ENCODE results near the gene DMD. TPM values are rescaled to one million over a fixed set of nuclear protein-coding genes. Genes with fewer than 3 reads are reported as not detected.

The DMD gene
- total and polyA plus RNA-seq, 2 of the 13 experiments (the other 11 are each of a cell fraction or from before 2014, with no cell fraction given) = 17.6 to 25.9 TPM

DNA sequence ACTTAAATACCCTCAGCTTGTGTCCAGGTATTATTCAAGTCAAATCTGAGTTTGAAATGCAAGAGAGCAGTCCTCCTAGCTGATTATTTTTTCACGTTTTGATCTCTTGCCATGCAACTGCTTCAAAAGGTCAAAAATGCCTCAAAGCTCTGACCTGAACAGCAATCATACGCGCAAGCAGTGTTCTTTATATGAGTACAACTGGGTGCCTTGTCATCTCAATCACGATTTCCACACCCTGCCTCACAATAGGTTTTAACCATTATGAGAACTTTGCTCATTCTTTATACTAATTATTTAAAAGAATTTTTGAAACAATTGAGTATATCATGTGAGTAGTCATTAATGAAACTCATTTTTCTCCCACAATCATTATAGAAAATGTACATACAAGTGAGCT lies 649.1 kb downstream of the DMD start:
- CTCF ChIA-PET (ENCODE audit: low intra/inter-chr PET ratio, low total read pairs) = no interaction called here
- no peak for FAIRE-seq

GRCh38 chrX:32545101-32545500 lies 666.2 kb downstream of the DMD start:
- H2AFZ ChIP-seq (ENCODE audit: low read length) = no peak overlapping the region
- H3K4me1 ChIP-seq (ENCODE audit: insufficient read depth, low read length) = no peaks in the 10 kb centered on the region
- H3K4me3 ChIP-seq (replicated peaks in 1 of 3; ENCODE audit: insufficient read depth in 1 of 3, low read depth in 2 of 3, low read length in 3 of 3) = no peak overlapping the region
- no peak overlapping the region for H3K27ac ChIP-seq (ENCODE audit: extremely low read length, insufficient read depth, low read length)
- ChIA-PET POLR2A (no interaction called here), CTCF (ENCODE audit: low intra/inter-chr PET ratio, low total read pairs) (no interaction called here)
- no peaks in the 10 kb centered on the region for H3K79me2 ChIP-seq (ENCODE audit: insufficient read depth, low read length)
- H3K9ac ChIP-seq (ENCODE audit: insufficient read depth, low read depth, low read length) = no peak overlapping the region
- no TSS peak for BruUV-seq (replicated peaks)
- 10% methylated on average over 1 of the region's 1 CpG for WGBS (ENCODE audit: low lambda C conversion rate)
- H4K20me1 ChIP-seq (ENCODE audit: insufficient read depth, low read length) = no peaks in the 10 kb centered on the region
- TF ChIP-seq ZNF878 (CRISPR knock-in tag; IDR thresholded peaks at IDR 0.05) (no peak), ATF7-NPFF (CRISPR knock-in tag; IDR thresholded peaks at IDR 0.05; ENCODE audit: low read depth) (no peak), SMARCE1 (IDR thresholded peaks at IDR 0.05; ENCODE audit: borderline replicate concordance) (no peak), ZNF772 (CRISPR knock-in tag; IDR thresholded peaks at IDR 0.05) (no peak), FUBP1 (CRISPR knock-in tag; IDR thresholded peaks at IDR 0.05; ENCODE audit: borderline replicate concordance) (no peak), ZNF549 (CRISPR knock-in tag; IDR thresholded peaks at IDR 0.05) (no peak), CHD4 (IDR thresholded peaks at IDR 0.05; ENCODE audit: borderline replicate concordance, low read length) (no peak), RBAK (CRISPR knock-in tag; IDR thresholded peaks at IDR 0.05) (no peak)
- TF ChIP-seq, protein P1, sequence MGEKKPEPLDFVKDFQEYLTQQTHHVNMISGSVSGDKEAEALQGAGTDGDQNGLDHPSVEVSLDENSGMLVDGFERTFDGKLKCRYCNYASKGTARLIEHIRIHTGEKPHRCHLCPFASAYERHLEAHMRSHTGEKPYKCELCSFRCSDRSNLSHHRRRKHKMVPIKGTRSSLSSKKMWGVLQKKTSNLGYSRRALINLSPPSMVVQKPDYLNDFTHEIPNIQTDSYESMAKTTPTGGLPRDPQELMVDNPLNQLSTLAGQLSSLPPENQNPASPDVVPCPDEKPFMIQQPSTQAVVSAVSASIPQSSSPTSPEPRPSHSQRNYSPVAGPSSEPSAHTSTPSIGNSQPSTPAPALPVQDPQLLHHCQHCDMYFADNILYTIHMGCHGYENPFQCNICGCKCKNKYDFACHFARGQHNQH (CRISPR knock-in tag; IDR thresholded peaks at IDR 0.05) = no peak
- H3K36me3 ChIP-seq (replicated peaks in 1 of 2; ENCODE audit: control insufficient read depth in 1 of 2, insufficient read depth in 2 of 2, low read length in 2 of 2) = no peaks in the 10 kb centered on the region
- FAIRE-seq (no peak), DNase-seq (ENCODE audit: low spot score) (no peak), ATAC-seq (no peak)
- intact Hi-C loops (cut with micrococcal nuclease; ENCODE audit: unreplicated experiment) = no loop called here
- no peaks in the 10 kb centered on the region for H3K27me3 ChIP-seq (ENCODE audit: control insufficient read depth in 1 of 2, insufficient read depth in 2 of 2, low read length in 2 of 2)
- in situ Hi-C loops (cut with HindIII; ENCODE audit: extremely low pct_ligation_motif_present, low pct_unique_long_range_greater_than_20kb) = loop anchor here (25.0 kb wide), 1 partner anchor 117 kb away; no protein-coding TSS in a partner anchor
- H3K9me3 ChIP-seq (ENCODE audit: low read length) = no peaks in the 10 kb centered on the region
- H3K4me2 ChIP-seq (ENCODE audit: low read depth, low read length) = no peak overlapping the region

More for the DNA sequence above, 649.1 kb downstream of the DMD start:
- no peak for DNase-seq (ENCODE audit: low spot score)
- no peak for ATAC-seq
- Histone ChIP-seq H3K4me2 (ENCODE audit: low read depth, low read length) (no peak overlapping the region), H3K27me3 (ENCODE audit: control insufficient read depth in 1 of 2, insufficient read depth in 2 of 2, low read length in 2 of 2) (no peaks in the 10 kb centered on the region), H3K36me3 (replicated peaks in 1 of 2; ENCODE audit: control insufficient read depth in 1 of 2, insufficient read depth in 2 of 2, low read length in 2 of 2) (no peaks in the 10 kb centered on the region), H3K27ac (ENCODE audit: extremely low read length, insufficient read depth, low read length) (no peak overlapping the region), H3K4me1 (ENCODE audit: insufficient read depth, low read length) (no peaks in the 10 kb centered on the region), H3K79me2 (ENCODE audit: insufficient read depth, low read length) (no peaks in the 10 kb centered on the region), H2AFZ (ENCODE audit: low read length) (no peak overlapping the region), H3K9me3 (ENCODE audit: low read length) (no peaks in the 10 kb centered on the region), H3K4me3 (replicated peaks in 1 of 3; ENCODE audit: insufficient read depth in 1 of 3, low read depth in 2 of 3, low read length in 3 of 3) (no peak overlapping the region), H4K20me1 (ENCODE audit: insufficient read depth, low read length) (no peaks in the 10 kb centered on the region), H3K9ac (ENCODE audit: insufficient read depth, low read depth, low read length) (no peak overlapping the region)
- no peak for TF ChIP-seq CCDC6 (CRISPR knock-in tag; IDR thresholded peaks at IDR 0.05)
- TF ChIP-seq, protein P2, sequence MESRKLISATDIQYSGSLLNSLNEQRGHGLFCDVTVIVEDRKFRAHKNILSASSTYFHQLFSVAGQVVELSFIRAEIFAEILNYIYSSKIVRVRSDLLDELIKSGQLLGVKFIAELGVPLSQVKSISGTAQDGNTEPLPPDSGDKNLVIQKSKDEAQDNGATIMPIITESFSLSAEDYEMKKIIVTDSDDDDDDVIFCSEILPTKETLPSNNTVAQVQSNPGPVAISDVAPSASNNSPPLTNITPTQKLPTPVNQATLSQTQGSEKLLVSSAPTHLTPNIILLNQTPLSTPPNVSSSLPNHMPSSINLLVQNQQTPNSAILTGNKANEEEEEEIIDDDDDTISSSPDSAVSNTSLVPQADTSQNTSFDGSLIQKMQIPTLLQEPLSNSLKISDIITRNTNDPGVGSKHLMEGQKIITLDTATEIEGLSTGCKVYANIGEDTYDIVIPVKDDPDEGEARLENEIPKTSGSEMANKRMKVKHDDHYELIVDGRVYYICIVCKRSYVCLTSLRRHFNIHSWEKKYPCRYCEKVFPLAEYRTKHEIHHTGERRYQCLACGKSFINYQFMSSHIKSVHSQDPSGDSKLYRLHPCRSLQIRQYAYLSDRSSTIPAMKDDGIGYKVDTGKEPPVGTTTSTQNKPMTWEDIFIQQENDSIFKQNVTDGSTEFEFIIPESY (CRISPR knock-in tag; IDR thresholded peaks at IDR 0.05) = no peak
- POLR2A ChIA-PET = no interaction called here
- 6% methylated on average over 4 of the region's 4 CpGs for WGBS (ENCODE audit: low lambda C conversion rate)
- BruUV-seq (replicated peaks) = no TSS peak
- intact Hi-C loops (cut with micrococcal nuclease; ENCODE audit: unreplicated experiment) (no loop called here), in situ Hi-C loops (cut with HindIII; ENCODE audit: extremely low pct_ligation_motif_present, low pct_unique_long_range_greater_than_20kb) (no loop called here)

Data from HepG2 (cell line).